ENCODE measurements around the gene CPEB4. TPM values are rescaled to one million over a fixed set of nuclear protein-coding genes. Genes with fewer than 3 reads are reported as not detected.

Gene CPEB4
- total and polyA plus RNA-seq, 4 donors: 46.2 to 98.7 (median 59.9) TPM

DNA sequence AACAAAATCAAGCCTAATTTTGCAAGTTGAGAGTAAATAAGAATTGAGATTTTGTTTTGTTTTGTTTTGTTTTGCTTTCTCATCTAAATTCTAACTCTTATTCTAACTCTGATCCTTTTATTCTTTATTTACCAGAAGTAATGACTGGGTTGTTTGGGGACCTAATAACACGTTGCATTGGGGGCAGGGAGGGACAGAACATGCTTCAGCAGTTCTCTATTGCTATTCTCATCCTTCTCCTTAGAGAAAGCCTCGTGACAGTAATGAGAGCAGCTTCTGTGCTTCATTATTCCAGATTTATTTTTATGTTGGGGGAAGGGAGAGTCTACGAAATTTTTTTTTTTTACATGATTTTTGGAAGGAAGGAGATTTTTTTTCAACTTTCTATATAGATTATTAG lies 21.1 kb downstream of the CPEB4 start:
- H3K4me1 ChIP-seq (ENCODE audit: control insufficient read depth, insufficient read depth, low read length): peaks cover 10% of the 10 kb centered on the region
- no peak overlapping the region for H3K4me3 ChIP-seq (ENCODE audit: low read depth, low read length)
- H3K27ac ChIP-seq (ENCODE audit: low read depth, low read length): no peak overlapping the region
- DNase-seq (ENCODE audit: low read depth in 4 of 6, low spot score in 6 of 6): peak in 1 of 6 donors; percentile 54
- peaks cover 2% of the 10 kb centered on the region for H3K36me3 ChIP-seq (ENCODE audit: control insufficient read depth, insufficient read depth, low read length)
- no CpG with 5 or more reads among the region's 3 CpGs for WGBS (ENCODE audit: insufficient coverage)
- H3K9me3 ChIP-seq (ENCODE audit: control insufficient read depth, insufficient read depth, low read length): no peaks in the 10 kb centered on the region
- no peaks in the 10 kb centered on the region for H3K27me3 ChIP-seq (ENCODE audit: control insufficient read depth, insufficient read depth, low read length)

DNA sequence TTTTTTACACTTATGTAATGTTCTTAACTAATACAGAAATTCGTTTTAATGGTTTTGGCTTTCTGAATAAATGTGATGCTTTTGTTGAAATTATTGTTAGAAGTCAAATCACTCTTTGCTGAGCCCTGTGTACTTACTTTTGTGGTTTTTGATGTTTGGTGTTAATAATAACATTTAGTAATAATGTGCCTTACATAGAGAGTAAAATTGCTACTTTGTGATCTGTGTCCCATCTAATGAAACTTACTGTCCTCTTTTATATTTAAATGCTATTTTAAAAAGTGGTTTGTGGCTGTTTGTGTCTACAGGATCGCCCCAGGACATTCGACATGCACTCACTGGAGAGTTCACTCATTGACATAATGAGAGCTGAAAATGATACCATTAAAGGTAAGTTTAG lies 22.1 kb downstream of the CPEB4 start:
- Histone ChIP-seq H3K27me3 (ENCODE audit: control insufficient read depth, insufficient read depth, low read length) (no peaks in the 10 kb centered on the region), H3K27ac (ENCODE audit: low read depth, low read length) (no peak overlapping the region), H3K36me3 (ENCODE audit: control insufficient read depth, insufficient read depth, low read length) (peaks cover 6% of the 10 kb centered on the region), H3K4me3 (ENCODE audit: low read depth, low read length) (no peak overlapping the region), H3K4me1 (ENCODE audit: control insufficient read depth, insufficient read depth, low read length) (peaks cover 10% of the 10 kb centered on the region), H3K9me3 (ENCODE audit: control insufficient read depth, insufficient read depth, low read length) (no peaks in the 10 kb centered on the region)
- DNase-seq (ENCODE audit: low read depth in 4 of 6, low spot score in 6 of 6): no peak
- WGBS (ENCODE audit: insufficient coverage): no CpG with 5 or more reads among the region's 3 CpGs

GRCh38 chr5:173911623-173912022 lies 23.5 kb downstream of the CPEB4 start:
- Histone ChIP-seq H3K4me3 (ENCODE audit: low read depth, low read length) (no peak overlapping the region), H3K4me1 (ENCODE audit: control insufficient read depth, insufficient read depth, low read length) (peaks cover 6% of the 10 kb centered on the region), H3K9me3 (ENCODE audit: control insufficient read depth, insufficient read depth, low read length) (no peaks in the 10 kb centered on the region), H3K27ac (ENCODE audit: low read depth, low read length) (no peak overlapping the region), H3K36me3 (ENCODE audit: control insufficient read depth, insufficient read depth, low read length) (peaks cover 6% of the 10 kb centered on the region), H3K27me3 (ENCODE audit: control insufficient read depth, insufficient read depth, low read length) (no peaks in the 10 kb centered on the region)
- no peak for DNase-seq (ENCODE audit: low read depth in 4 of 6, low spot score in 6 of 6)

- Histone ChIP-seq H3K4me3 (ENCODE audit: low read depth, low read length) (no peak overlapping the region), H3K27me3 (ENCODE audit: control insufficient read depth, insufficient read depth, low read length) (no peaks in the 10 kb centered on the region), H3K27ac (ENCODE audit: low read depth, low read length) (no peak overlapping the region), H3K4me1 (ENCODE audit: control insufficient read depth, insufficient read depth, low read length) (peaks cover 6% of the 10 kb centered on the region), H3K9me3 (ENCODE audit: control insufficient read depth, insufficient read depth, low read length) (no peaks in the 10 kb centered on the region), H3K36me3 (ENCODE audit: control insufficient read depth, insufficient read depth, low read length) (peaks cover 6% of the 10 kb centered on the region)
- DNase-seq (ENCODE audit: low read depth in 4 of 6, low spot score in 6 of 6): no peak
- WGBS (ENCODE audit: insufficient coverage): 31% methylated on average over 2 of the region's 4 CpGs
These were observed 25.7 kb downstream of the CPEB4 start for GRCh38 chr5:173913686-173914321.

- H3K4me3 ChIP-seq (ENCODE audit: low read depth, low read length): no peak overlapping the region
- H3K27me3 ChIP-seq (ENCODE audit: control insufficient read depth, insufficient read depth, low read length): no peaks in the 10 kb centered on the region
- DNase-seq (ENCODE audit: low read depth in 4 of 6, low spot score in 6 of 6): peak in 1 of 6 donors; percentile 44
- WGBS (ENCODE audit: insufficient coverage): 50% methylated on average over 2 of the region's 7 CpGs
- H3K9me3 ChIP-seq (ENCODE audit: control insufficient read depth, insufficient read depth, low read length): no peaks in the 10 kb centered on the region
- H3K36me3 ChIP-seq (ENCODE audit: control insufficient read depth, insufficient read depth, low read length): peaks cover 6% of the 10 kb centered on the region
- no peak overlapping the region for H3K27ac ChIP-seq (ENCODE audit: low read depth, low read length)
- peaks cover 6% of the 10 kb centered on the region for H3K4me1 ChIP-seq (ENCODE audit: control insufficient read depth, insufficient read depth, low read length)
These were observed 27.3 kb downstream of the CPEB4 start for GRCh38 chr5:173915310-173916014.

- H3K9me3 ChIP-seq (ENCODE audit: control insufficient read depth, insufficient read depth, low read length): no peaks in the 10 kb centered on the region
- peaks cover 4% of the 10 kb centered on the region for H3K36me3 ChIP-seq (ENCODE audit: control insufficient read depth, insufficient read depth, low read length)
- peaks cover 6% of the 10 kb centered on the region for H3K4me1 ChIP-seq (ENCODE audit: control insufficient read depth, insufficient read depth, low read length)
- no peak overlapping the region for H3K27ac ChIP-seq (ENCODE audit: low read depth, low read length)
- no peak overlapping the region for H3K4me3 ChIP-seq (ENCODE audit: low read depth, low read length)
- peak in 2 of 6 donors; percentile 44 to 59 for DNase-seq (ENCODE audit: low read depth in 4 of 6, low spot score in 6 of 6)
- no CpG with 5 or more reads among the region's 3 CpGs for WGBS (ENCODE audit: insufficient coverage)
- H3K27me3 ChIP-seq (ENCODE audit: control insufficient read depth, insufficient read depth, low read length): no peaks in the 10 kb centered on the region
These were observed 28.1 kb downstream of the CPEB4 start for GRCh38 chr5:173916233-173916632.

DNA sequence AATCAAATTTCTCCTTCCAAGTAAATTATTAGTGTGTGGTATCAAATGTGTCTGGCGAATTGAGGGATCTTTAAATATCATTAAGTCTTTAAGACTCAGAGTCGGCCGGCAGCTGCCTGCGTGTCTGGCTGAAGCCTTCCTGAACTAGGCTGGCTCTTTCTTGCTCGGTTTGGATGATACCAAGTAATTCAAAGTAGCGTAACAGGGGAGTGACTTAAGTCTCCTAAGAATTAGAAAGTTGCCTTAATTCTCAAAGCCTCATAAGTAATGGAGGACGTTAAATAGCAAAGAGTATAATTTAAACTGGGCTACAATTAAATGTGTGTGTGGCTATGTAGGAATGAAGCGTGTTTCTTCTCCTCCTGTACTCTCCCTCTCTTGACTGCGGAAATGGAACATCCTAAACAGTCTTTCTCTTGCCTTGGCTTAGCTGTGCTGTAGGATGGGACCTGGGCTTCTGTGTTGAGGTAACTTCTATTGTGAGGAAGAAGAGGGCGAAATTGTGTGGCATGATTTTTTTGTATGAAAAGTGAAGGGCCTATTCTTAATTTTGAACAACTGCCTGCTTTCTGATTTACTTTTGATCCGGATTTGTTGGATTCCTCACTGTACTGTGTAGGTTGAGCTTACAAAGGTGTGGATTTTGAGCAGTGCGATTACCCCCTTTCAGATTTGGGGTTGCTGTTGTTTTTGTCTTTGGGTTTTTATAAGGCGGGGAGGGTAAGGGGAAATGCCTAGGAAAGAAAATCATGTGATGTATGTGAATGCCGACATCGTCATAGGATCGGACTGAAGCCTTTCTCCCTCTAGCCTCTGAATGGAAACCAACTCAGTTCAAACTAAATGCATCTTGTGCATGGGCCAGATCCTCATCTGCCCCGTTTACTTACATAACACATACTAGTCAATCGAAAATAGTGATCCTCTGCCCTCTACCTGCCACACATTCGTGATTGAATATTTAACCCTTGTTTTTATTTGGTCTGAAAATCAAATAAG lies 29.9 kb downstream of the CPEB4 start:
- peaks cover 8% of the 10 kb centered on the region for H3K36me3 ChIP-seq (ENCODE audit: control insufficient read depth, insufficient read depth, low read length)
- DNase-seq (ENCODE audit: low read depth in 4 of 6, low spot score in 6 of 6): peak; percentile 45 to 95 (median 76)
- peaks cover 6% of the 10 kb centered on the region for H3K4me1 ChIP-seq (ENCODE audit: control insufficient read depth, insufficient read depth, low read length)
- H3K27ac ChIP-seq (ENCODE audit: low read depth, low read length): peak overlapping the region; percentile 80
- H3K27me3 ChIP-seq (ENCODE audit: control insufficient read depth, insufficient read depth, low read length): no peaks in the 10 kb centered on the region
- peak overlapping the region; percentile 37 for H3K4me3 ChIP-seq (ENCODE audit: low read depth, low read length)
- no peaks in the 10 kb centered on the region for H3K9me3 ChIP-seq (ENCODE audit: control insufficient read depth, insufficient read depth, low read length)
- WGBS (ENCODE audit: insufficient coverage): 0% methylated on average over 4 of the region's 19 CpGs

DNA sequence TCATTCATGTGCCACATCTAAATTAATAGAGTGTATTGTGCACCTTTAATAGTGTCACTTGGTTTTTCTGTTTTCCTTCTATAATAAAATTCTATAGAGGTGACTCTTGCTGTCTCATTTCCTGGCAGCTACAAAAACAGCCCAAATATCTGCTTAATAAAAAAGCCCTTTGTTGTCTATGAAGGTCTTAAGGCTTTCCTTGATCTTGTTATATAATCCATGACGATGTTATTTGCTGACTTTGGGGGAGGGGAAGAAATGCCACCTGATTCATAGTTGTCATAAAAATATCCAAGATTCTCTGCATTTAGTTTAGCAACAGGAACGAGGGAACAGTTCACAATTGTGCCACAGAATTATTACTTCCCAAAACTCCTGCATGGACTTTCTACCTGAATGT lies 31.3 kb downstream of the CPEB4 start:
- DNase-seq (ENCODE audit: low read depth in 4 of 6, low spot score in 6 of 6): no peak
- peak overlapping the region; percentile 35 for H3K27ac ChIP-seq (ENCODE audit: low read depth, low read length)
- H3K27me3 ChIP-seq (ENCODE audit: control insufficient read depth, insufficient read depth, low read length): no peaks in the 10 kb centered on the region
- H3K9me3 ChIP-seq (ENCODE audit: control insufficient read depth, insufficient read depth, low read length): no peaks in the 10 kb centered on the region
- WGBS (ENCODE audit: insufficient coverage): no CpG with 5 or more reads among the region's 2 CpGs
- H3K4me3 ChIP-seq (ENCODE audit: low read depth, low read length): no peak overlapping the region
- peaks cover 6% of the 10 kb centered on the region for H3K4me1 ChIP-seq (ENCODE audit: control insufficient read depth, insufficient read depth, low read length)
- H3K36me3 ChIP-seq (ENCODE audit: control insufficient read depth, insufficient read depth, low read length): peaks cover 6% of the 10 kb centered on the region

DNA sequence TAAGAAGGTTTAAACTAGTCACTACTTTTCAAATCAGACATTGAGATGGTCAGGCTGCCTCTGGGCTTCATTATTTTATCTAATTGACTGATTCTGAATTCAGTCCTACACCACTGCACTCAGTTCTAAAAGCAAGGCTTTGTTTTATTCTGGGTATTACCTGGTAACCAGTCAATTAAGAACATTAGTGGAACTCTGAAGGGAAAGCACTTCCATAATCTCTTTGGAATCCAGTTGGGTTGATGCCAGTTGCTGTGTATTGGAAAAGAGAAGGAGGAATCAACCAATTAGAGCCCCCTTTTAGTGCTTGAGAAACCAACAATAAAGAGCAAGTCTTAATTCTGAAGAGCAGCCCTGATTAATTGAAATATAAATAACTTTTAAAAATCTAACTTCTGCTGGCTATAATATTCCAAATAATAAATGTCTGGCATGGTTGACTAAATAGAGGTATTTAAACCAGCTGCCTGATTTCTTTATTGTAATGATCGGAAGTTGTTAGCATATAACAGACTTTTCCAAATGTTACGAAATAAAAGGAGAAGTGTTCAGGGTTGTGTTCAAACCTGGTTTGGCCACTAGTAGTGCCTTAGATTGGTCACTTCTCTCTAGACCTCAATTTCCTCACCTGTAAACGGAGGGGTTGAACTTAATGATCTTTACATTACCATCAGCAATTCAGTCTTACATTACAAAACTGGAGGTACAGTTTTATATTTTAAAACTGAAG lies 32.0 kb downstream of the CPEB4 start:
- Histone ChIP-seq H3K27ac (ENCODE audit: low read depth, low read length) (peak overlapping the region; percentile 35), H3K9me3 (ENCODE audit: control insufficient read depth, insufficient read depth, low read length) (no peaks in the 10 kb centered on the region), H3K4me3 (ENCODE audit: low read depth, low read length) (no peak overlapping the region), H3K36me3 (ENCODE audit: control insufficient read depth, insufficient read depth, low read length) (peaks cover 4% of the 10 kb centered on the region), H3K4me1 (ENCODE audit: control insufficient read depth, insufficient read depth, low read length) (peaks cover 6% of the 10 kb centered on the region), H3K27me3 (ENCODE audit: control insufficient read depth, insufficient read depth, low read length) (no peaks in the 10 kb centered on the region)
- WGBS (ENCODE audit: insufficient coverage): no CpG with 5 or more reads among the region's 3 CpGs
- peak in 2 of 6 donors; percentile 77 to 80 for DNase-seq (ENCODE audit: low read depth in 4 of 6, low spot score in 6 of 6)
